Loucy (cell line): ENCODE measurements around the gene PUS7.
"Not testable (repeated sequence)": the region's sequence is repeated elsewhere in the genome, so short reads cannot be mapped to it uniquely, and the experiment has no call there.

Experiments used
- H2AFZ ChIP-seq: fragments of 200-600 bp; sonication (generic); 2 replicates; pipeline ENCODE4 v1.6.0; 2016; ENCODE audit warnings: antibody characterized with exemption, mild to moderate bottlenecking, low read length, moderate library complexity
- H3F3A ChIP-seq: fragments of 200-600 bp; 2 replicates; pipeline ENCODE4 v1.6.0; 2016; ENCODE audit warnings: antibody characterized with exemption, low read depth, mild to moderate bottlenecking
- H3K27me3 ChIP-seq: fragments of 200-600 bp; sonication (generic); 2 replicates; pipeline ENCODE4 v1.6.1; 2014; ENCODE audit warnings: low read length, mild to moderate bottlenecking; ENCODE audit not compliant: insufficient read depth, poor library complexity, severe bottlenecking
- H3K36me3 ChIP-seq: fragments of 200-600 bp; sonication (generic); 2 replicates; pipeline ENCODE4 v1.6.1; 2016; ENCODE audit warnings: low read length; ENCODE audit not compliant: insufficient read depth
- H3K4me1 ChIP-seq: fragments of 200-600 bp; sonication (generic); 2 replicates; pipeline ENCODE4 v1.5.1; 2014; ENCODE audit warnings: low read length, mild to moderate bottlenecking; ENCODE audit not compliant: insufficient read depth, poor library complexity, severe bottlenecking
- H3K4me2 ChIP-seq: fragments of 200-600 bp; sonication (generic); 2 replicates; pipeline ENCODE4 v1.6.0; 2014; ENCODE audit warnings: antibody characterized with exemption, low read length, low read depth, mild to moderate bottlenecking; ENCODE audit not compliant: poor library complexity, severe bottlenecking
- H3K4me3 ChIP-seq: fragments of 200-600 bp; sonication (generic); 2 replicates; pipeline ENCODE4 v1.5.1; 2014; ENCODE audit warnings: low read length, mild to moderate bottlenecking, mixed read lengths; ENCODE audit not compliant: poor library complexity, severe bottlenecking
- H3K79me2 ChIP-seq: fragments of 200-600 bp; sonication (generic); 2 replicates; pipeline ENCODE4 v1.6.1; 2014; ENCODE audit warnings: low read length; ENCODE audit not compliant: insufficient read depth
- H3K9ac ChIP-seq: fragments of 200-600 bp; sonication (generic); 2 replicates; pipeline ENCODE4 v1.6.0; 2014; ENCODE audit warnings: mild to moderate bottlenecking, low read depth, low read length, moderate library complexity; ENCODE audit not compliant: poor library complexity, severe bottlenecking
- H3K9me2 ChIP-seq: fragments of 200-600 bp; sonication (generic); replicated peaks from 2 replicates; pipeline ENCODE4 v1.6.1; 2016; ENCODE audit warnings: low read depth, low read length, mixed read lengths
- H3K9me3 ChIP-seq: fragments of 200-600 bp; sonication (generic); 2 replicates; pipeline ENCODE4 v1.6.1; 2014; ENCODE audit warnings: mild to moderate bottlenecking, antibody characterized with exemption, low read length, low read depth; ENCODE audit not compliant: insufficient read depth
- H4K20me1 ChIP-seq: fragments of 200-600 bp; sonication (generic); 2 replicates; pipeline ENCODE4 v1.6.0; 2014; ENCODE audit warnings: antibody characterized with exemption, low read length, mild to moderate bottlenecking; ENCODE audit not compliant: insufficient read depth, poor library complexity, severe bottlenecking
- EZH2phosphoT487 ChIP-seq: fragments of 200-600 bp; IDR thresholded peaks from 2 replicates; pipeline ENCODE4 v1.6.1; 2018; ENCODE audit warnings: antibody characterized with exemption, mild to moderate bottlenecking, moderate library complexity, borderline replicate concordance
- TF ChIP-seq, protein P1 (sequence below): fragments of 200-600 bp; sonication (generic); conservative IDR thresholded peaks from 2 replicates; pipeline ENCODE4 v1.5.1; 2014; ENCODE audit warnings: mild to moderate bottlenecking, antibody characterized with exemption, low read length

Gene PUS7

DNA sequence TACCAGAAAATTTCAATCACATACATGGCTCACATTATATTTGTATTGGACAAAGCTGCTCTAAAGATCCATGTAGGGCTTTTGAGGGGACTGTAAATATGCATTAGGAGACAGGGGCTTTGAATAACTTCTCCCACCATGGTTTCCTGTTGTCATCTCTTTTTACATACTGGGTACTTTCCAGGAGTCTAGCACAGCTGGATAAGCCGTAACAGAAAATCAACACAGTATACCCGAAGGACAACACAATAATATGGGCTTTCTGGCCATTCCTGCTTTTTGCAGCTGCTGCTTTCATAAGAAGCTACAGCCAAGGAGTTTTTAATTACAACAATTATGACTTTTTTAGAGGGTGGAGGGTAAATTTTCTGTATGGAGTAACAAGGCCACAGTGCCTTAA lies 70.0 kb downstream of the PUS7 start:
- Histone ChIP-seq H3K27me3 (no peaks in the 10 kb centered on the region), H3K36me3 (peaks cover 3% of the 10 kb centered on the region; the same call in 1 of the 2 replicates), H2AFZ (no peak overlapping the region), H3K4me3 (no peak overlapping the region), H3K9me3 (no peaks in the 10 kb centered on the region), H4K20me1 (no peaks in the 10 kb centered on the region), H3K9me2 (no peaks in the 10 kb centered on the region), H3K9ac (no peak overlapping the region), H3K4me2 (no peak overlapping the region), H3F3A (no peaks in the 10 kb centered on the region), H3K79me2 (no peaks in the 10 kb centered on the region), H3K4me1 (no peaks in the 10 kb centered on the region)
- no peak for TF ChIP-seq EZH2phosphoT487
- TF ChIP-seq, protein P1, sequence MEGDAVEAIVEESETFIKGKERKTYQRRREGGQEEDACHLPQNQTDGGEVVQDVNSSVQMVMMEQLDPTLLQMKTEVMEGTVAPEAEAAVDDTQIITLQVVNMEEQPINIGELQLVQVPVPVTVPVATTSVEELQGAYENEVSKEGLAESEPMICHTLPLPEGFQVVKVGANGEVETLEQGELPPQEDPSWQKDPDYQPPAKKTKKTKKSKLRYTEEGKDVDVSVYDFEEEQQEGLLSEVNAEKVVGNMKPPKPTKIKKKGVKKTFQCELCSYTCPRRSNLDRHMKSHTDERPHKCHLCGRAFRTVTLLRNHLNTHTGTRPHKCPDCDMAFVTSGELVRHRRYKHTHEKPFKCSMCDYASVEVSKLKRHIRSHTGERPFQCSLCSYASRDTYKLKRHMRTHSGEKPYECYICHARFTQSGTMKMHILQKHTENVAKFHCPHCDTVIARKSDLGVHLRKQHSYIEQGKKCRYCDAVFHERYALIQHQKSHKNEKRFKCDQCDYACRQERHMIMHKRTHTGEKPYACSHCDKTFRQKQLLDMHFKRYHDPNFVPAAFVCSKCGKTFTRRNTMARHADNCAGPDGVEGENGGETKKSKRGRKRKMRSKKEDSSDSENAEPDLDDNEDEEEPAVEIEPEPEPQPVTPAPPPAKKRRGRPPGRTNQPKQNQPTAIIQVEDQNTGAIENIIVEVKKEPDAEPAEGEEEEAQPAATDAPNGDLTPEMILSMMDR = no peak

DNA sequence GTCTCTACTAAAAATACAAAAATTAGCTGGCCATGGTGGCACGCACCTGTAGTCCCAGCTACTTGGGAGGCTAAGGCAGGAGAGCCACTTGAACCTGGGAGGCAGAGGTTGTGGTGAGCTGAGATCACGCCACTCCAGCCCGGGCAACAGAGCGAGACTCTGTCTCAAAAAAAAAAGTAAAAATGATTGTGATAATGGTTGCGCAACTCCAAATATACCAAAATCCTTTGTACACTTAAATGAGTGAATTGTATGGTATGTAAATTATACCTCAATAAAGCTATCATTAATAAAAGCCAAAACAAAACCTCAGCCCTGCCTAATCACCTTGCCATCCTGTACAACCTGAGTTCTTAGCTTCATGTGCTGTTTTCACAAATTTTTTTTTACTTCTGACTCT lies 71.2 kb downstream of the PUS7 start:
- H3K27me3 ChIP-seq, H3K9me3 ChIP-seq, H3K9ac ChIP-seq, H3K36me3 ChIP-seq, H3K4me3 ChIP-seq, H3K4me2 ChIP-seq, H3K9me2 ChIP-seq, H3F3A ChIP-seq, H4K20me1 ChIP-seq, H3K4me1 ChIP-seq, H3K79me2 ChIP-seq, H2AFZ ChIP-seq: not testable (repeated sequence)

DNA sequence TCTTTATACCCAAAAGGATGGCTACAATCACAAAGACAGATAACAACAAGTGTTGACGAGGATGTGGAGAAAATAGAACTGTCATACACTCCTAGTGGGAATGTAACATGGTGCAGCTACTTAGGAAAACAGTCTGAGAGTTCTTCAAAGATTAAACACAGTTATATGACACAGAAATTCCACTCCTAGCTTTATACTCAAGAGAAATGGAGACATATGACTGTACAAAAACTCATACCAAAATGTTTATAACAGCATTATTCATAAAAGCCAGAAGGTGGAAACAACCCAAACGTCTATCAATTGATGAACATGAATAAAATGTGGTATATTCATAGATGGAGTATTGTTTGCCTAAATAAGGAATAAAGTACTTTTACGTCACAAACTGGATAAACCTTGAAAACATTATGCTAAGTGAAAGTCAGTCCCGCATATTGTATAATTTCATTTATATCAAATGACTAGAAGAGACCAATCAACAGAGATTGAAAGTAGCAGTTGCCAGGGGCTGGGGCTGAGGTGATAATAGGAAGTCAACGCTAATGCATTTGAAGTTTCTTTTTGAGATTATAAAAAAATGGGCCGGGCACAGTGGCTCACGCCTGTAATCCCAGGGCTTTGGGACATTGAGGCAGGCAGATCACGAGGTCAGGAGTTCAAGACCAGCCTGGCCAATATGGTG lies 71.8 kb downstream of the PUS7 start:
- Histone ChIP-seq H3K4me2 (no peak overlapping the region), H3K27me3 (no peaks in the 10 kb centered on the region), H4K20me1 (no peaks in the 10 kb centered on the region), H3K4me1 (no peaks in the 10 kb centered on the region), H3K36me3 (no peaks in the 10 kb centered on the region), H3K79me2 (no peaks in the 10 kb centered on the region), H2AFZ (no peak overlapping the region), H3F3A (no peaks in the 10 kb centered on the region), H3K9ac (no peak overlapping the region), H3K9me2 (no peaks in the 10 kb centered on the region), H3K9me3 (no peaks in the 10 kb centered on the region), H3K4me3 (no peak overlapping the region)
- TF ChIP-seq, protein P1 = no peak
- TF ChIP-seq EZH2phosphoT487 = no peak

DNA sequence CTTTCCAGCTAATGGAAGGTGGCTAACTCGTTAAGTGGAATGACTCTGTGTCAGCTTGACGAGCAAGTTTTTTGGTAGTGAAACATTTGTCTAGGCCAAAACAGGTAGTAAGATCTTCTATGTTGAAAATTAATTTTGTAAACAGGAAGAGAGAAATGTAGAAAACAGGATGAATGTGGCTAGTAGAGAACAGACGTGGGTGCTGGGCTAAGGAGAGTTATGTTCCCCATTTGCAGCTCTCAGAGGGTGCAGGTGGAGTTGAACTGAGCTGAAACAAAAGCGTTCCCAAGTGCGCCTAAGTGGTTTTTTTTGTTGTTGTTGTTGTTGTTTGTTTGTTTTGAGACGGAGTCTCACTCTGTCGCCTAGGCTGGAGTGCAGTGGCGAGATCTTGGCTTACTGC lies 73.9 kb downstream of the PUS7 start:
- Histone ChIP-seq H3K9me3 (no peaks in the 10 kb centered on the region), H4K20me1 (no peaks in the 10 kb centered on the region), H3K27me3 (no peaks in the 10 kb centered on the region), H3K9me2 (no peaks in the 10 kb centered on the region), H2AFZ (no peak overlapping the region), H3K79me2 (no peaks in the 10 kb centered on the region), H3K9ac (no peak overlapping the region), H3K4me2 (no peak overlapping the region), H3K4me3 (no peak overlapping the region), H3K36me3 (no peaks in the 10 kb centered on the region), H3F3A (no peaks in the 10 kb centered on the region), H3K4me1 (no peaks in the 10 kb centered on the region)
- no peak for TF ChIP-seq EZH2phosphoT487
- TF ChIP-seq, protein P1 = no peak
